Measurements from ENCODE around the gene PNKP.
A peak's percentile ranks its signal among the peaks of the same experiment; 100 is the strongest.

PNKP gene

GRCh38 chr19:49855277-49855675, 12.1 kb downstream of the PNKP start:
- no peak overlapping the region for H3K4me3 ChIP-seq
- H3K27me3 ChIP-seq (ENCODE audit: low read depth): no peaks in the 10 kb centered on the region
- H3K9me3 ChIP-seq: no peaks in the 10 kb centered on the region
- H3K36me3 ChIP-seq (replicated peaks): peaks cover 67% of the 10 kb centered on the region
- in situ Hi-C loops (cut with MboI; ENCODE audit: low sequenced_read_pairs): loop anchor here (25.0 kb wide), 1 partner anchor 368 kb away; the partner anchor contains the start of genes RPL13A and RPS11
- H3K4me1 ChIP-seq: peaks cover 11% of the 10 kb centered on the region
- DNase-seq (ENCODE audit: low spot score in 2 of 2): no peak

GRCh38 chr19:49854378-49855263, 12.8 kb downstream of the PNKP start:
- Histone ChIP-seq H3K4me3 (no peak overlapping the region), H3K36me3 (replicated peaks) (peaks cover 60% of the 10 kb centered on the region), H3K4me1 (peaks cover 11% of the 10 kb centered on the region), H3K9me3 (no peaks in the 10 kb centered on the region), H3K27me3 (ENCODE audit: low read depth) (no peaks in the 10 kb centered on the region)
- in situ Hi-C loops (cut with MboI; ENCODE audit: low sequenced_read_pairs): loop anchor here (25.0 kb wide), 1 partner anchor 367 kb away; the partner anchor contains the start of genes RPL13A and RPS11
- no peak for DNase-seq (ENCODE audit: low spot score in 2 of 2)

GRCh38 chr19:49853852-49854377, 13.5 kb downstream of the PNKP start:
- H3K9me3 ChIP-seq: 0 out of 2 replicates have a peak, but pooled peaks cover 3% of the 10 kb centered on the region
- in situ Hi-C loops (cut with MboI; ENCODE audit: low sequenced_read_pairs): loop anchor here (25.0 kb wide), 1 partner anchor 367 kb away; the partner anchor contains the start of genes RPL13A and RPS11
- peaks cover 53% of the 10 kb centered on the region for H3K36me3 ChIP-seq (replicated peaks)
- H3K4me3 ChIP-seq: no peak overlapping the region
- no peak for DNase-seq (ENCODE audit: low spot score in 2 of 2)
- H3K4me1 ChIP-seq: peaks cover 11% of the 10 kb centered on the region
- H3K27me3 ChIP-seq (ENCODE audit: low read depth): no peaks in the 10 kb centered on the region

GRCh38 chr19:49852631-49853126, 14.7 kb downstream of the PNKP start:
- Histone ChIP-seq H3K36me3 (replicated peaks) (peaks cover 41% of the 10 kb centered on the region), H3K9me3 (0 out of 2 replicates have a peak, but pooled peaks cover 4% of the 10 kb centered on the region), H3K27me3 (ENCODE audit: low read depth) (no peaks in the 10 kb centered on the region), H3K4me1 (peaks cover 11% of the 10 kb centered on the region), H3K4me3 (peak overlapping the region; percentile 71)
- DNase-seq (ENCODE audit: low spot score in 2 of 2): no peak
- in situ Hi-C loops (cut with MboI; ENCODE audit: low sequenced_read_pairs): loop anchor here (25.0 kb wide), 1 partner anchor 365 kb away; the partner anchor contains the start of genes RPL13A and RPS11

- Histone ChIP-seq H3K36me3 (replicated peaks) (peaks cover 31% of the 10 kb centered on the region), H3K27me3 (ENCODE audit: low read depth) (no peaks in the 10 kb centered on the region), H3K4me3 (peak overlapping the region; percentile 71), H3K9me3 (0 out of 2 replicates have a peak, but pooled peaks cover 4% of the 10 kb centered on the region), H3K4me1 (peaks cover 11% of the 10 kb centered on the region)
- peak; percentile 29 to 72 for DNase-seq (ENCODE audit: low spot score in 2 of 2)
- in situ Hi-C loops (cut with MboI; ENCODE audit: low sequenced_read_pairs): loop anchor here (25.0 kb wide), 1 partner anchor 364 kb away; the partner anchor contains the start of genes RPL13A and RPS11
Measured at GRCh38 chr19:49851456-49852259, 15.7 kb downstream of the PNKP start.

GRCh38 chr19:49850487-49851342, 16.7 kb downstream of the PNKP start, which contains the start of gene PTOV1:
Gene PTOV1, plus strand, starts transcription at chr19:49851159.
- DNase-seq (ENCODE audit: low spot score in 2 of 2): peak; percentile 82 to 93
- H3K4me3 ChIP-seq: peak within 1 kb of the TSS; percentile 71
- H3K9me3 ChIP-seq: 0 out of 2 replicates have a peak, but pooled peaks cover 4% of the 10 kb centered on the region
- H3K27me3 ChIP-seq (ENCODE audit: low read depth): no peaks in the 10 kb centered on the region
- in situ Hi-C loops (cut with MboI; ENCODE audit: low sequenced_read_pairs): loop anchor here (25.0 kb wide), 1 partner anchor 363 kb away; the partner anchor contains the start of genes RPL13A and RPS11
- peaks cover 23% of the 10 kb centered on the region for H3K36me3 ChIP-seq (replicated peaks)
- H3K4me1 ChIP-seq: peaks cover 11% of the 10 kb centered on the region

- peaks cover 11% of the 10 kb centered on the region for H3K4me1 ChIP-seq
- no peaks in the 10 kb centered on the region for H3K27me3 ChIP-seq (ENCODE audit: low read depth)
- 0 out of 2 replicates have a peak, but pooled peaks cover 4% of the 10 kb centered on the region for H3K9me3 ChIP-seq
- peak overlapping the region; percentile 71 for H3K4me3 ChIP-seq
- peaks cover 18% of the 10 kb centered on the region for H3K36me3 ChIP-seq (replicated peaks)
- in situ Hi-C loops (cut with MboI; ENCODE audit: low sequenced_read_pairs): loop anchor here (25.0 kb wide), 1 partner anchor 363 kb away; the partner anchor contains the start of genes RPL13A and RPS11
- DNase-seq (ENCODE audit: low spot score in 2 of 2): no peak
Measured at GRCh38 chr19:49850221-49850486, 17.2 kb downstream of the PNKP start.

- Histone ChIP-seq H3K4me3 (peak overlapping the region; percentile 71), H3K4me1 (peaks cover 11% of the 10 kb centered on the region), H3K27me3 (ENCODE audit: low read depth) (no peaks in the 10 kb centered on the region), H3K36me3 (replicated peaks) (peaks cover 12% of the 10 kb centered on the region), H3K9me3 (0 out of 2 replicates have a peak, but pooled peaks cover 4% of the 10 kb centered on the region)
- in situ Hi-C loops (cut with MboI; ENCODE audit: low sequenced_read_pairs): loop anchor here (25.0 kb wide), 1 partner anchor 362 kb away; the partner anchor contains the start of genes RPL13A and RPS11
- no peak for DNase-seq (ENCODE audit: low spot score in 2 of 2)
Measured at GRCh38 chr19:49849433-49850220, 17.7 kb downstream of the PNKP start.

- no peak overlapping the region for H3K4me3 ChIP-seq
- H3K4me1 ChIP-seq: peaks cover 11% of the 10 kb centered on the region
- DNase-seq (ENCODE audit: low spot score in 2 of 2): no peak
- H3K36me3 ChIP-seq (replicated peaks): peaks cover 6% of the 10 kb centered on the region; the same call in 1 of the 2 replicates
- 0 out of 2 replicates have a peak, but pooled peaks cover 4% of the 10 kb centered on the region for H3K9me3 ChIP-seq
- in situ Hi-C loops (cut with MboI; ENCODE audit: low sequenced_read_pairs): no loop called here
- H3K27me3 ChIP-seq (ENCODE audit: low read depth): no peaks in the 10 kb centered on the region
Measured at GRCh38 chr19:49848938-49849337, 18.4 kb downstream of the PNKP start.

- H3K27me3 ChIP-seq (ENCODE audit: low read depth): no peaks in the 10 kb centered on the region
- H3K36me3 ChIP-seq (replicated peaks): peaks cover 6% of the 10 kb centered on the region; the same call in 1 of the 2 replicates
- peak in 1 of 2 experiments; percentile 36 for DNase-seq (ENCODE audit: low spot score in 2 of 2)
- 0 out of 2 replicates have a peak, but pooled peaks cover 4% of the 10 kb centered on the region for H3K9me3 ChIP-seq
- H3K4me3 ChIP-seq: no peak overlapping the region
- H3K4me1 ChIP-seq: peaks cover 10% of the 10 kb centered on the region
- in situ Hi-C loops (cut with MboI; ENCODE audit: low sequenced_read_pairs): no loop called here
Measured at GRCh38 chr19:49847731-49848696, 19.4 kb downstream of the PNKP start.

- Histone ChIP-seq H3K4me1 (no peaks in the 10 kb centered on the region; the same call in none of the 2 replicates), H3K9me3 (0 out of 2 replicates have a peak, but pooled peaks cover 4% of the 10 kb centered on the region), H3K27me3 (ENCODE audit: low read depth) (no peaks in the 10 kb centered on the region), H3K36me3 (replicated peaks) (no peaks in the 10 kb centered on the region; the same call in 1 of the 2 replicates), H3K4me3 (no peak overlapping the region)
- in situ Hi-C loops (cut with MboI; ENCODE audit: low sequenced_read_pairs): no loop called here
- DNase-seq (ENCODE audit: low spot score in 2 of 2): no peak
Measured at GRCh38 chr19:49846408-49846807, 21.0 kb downstream of the PNKP start.
